ENCODE results near the gene SWAP70.

SWAP70 gene

DNA sequence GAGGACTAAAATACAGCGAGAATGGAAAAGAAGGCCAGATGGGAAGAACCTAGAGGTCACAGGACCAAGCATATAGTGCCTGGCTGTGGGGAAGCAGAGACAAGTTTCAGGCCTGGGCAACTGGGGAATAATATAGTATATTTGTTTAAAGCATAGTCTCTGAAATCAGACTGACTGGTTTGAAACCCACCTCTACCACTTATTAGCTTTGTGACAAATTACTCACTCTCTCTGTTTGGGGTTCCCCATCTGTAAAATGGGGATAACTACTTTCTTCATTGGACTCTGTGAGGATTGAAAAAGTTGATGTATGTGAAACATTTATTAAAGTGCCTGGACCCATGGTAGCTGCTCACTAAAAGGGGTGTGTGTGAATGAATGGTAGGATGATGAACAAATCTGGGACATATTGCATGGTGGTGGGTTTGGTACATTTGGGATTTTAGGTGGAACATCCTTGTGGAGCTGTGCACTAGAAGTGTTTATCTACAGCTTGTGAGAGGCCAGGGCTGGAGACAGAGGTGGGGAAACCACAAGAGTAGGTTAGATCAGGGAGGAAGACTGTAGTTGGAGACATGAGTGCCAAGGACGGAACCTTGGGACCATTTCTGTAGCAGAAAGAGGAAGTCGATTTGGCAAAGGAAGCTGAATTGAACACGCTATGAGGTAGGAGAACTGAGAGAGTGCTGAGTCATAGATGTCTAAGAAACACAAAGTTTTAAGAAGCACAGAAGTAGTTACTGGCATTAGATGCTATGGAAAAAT is 52.6 kb downstream of the SWAP70 start:
- Mint-ChIP-seq H3K4me1 (ENCODE audit: low read depth) (peaks cover 35% of the 10 kb centered on the region), H3K36me3 (ENCODE audit: low read depth) (peaks cover 14% of the 10 kb centered on the region), H3K27ac (peak overlapping the region; percentile 72), H3K27me3 (peaks cover 3% of the 10 kb centered on the region), H3K9me3 (peaks cover 4% of the 10 kb centered on the region), H3K4me3 (no peak overlapping the region)

GRCh38 chr11:9717040-9717357 is 53.1 kb downstream of the SWAP70 start:
- H3K27me3 Mint-ChIP-seq: peaks cover 3% of the 10 kb centered on the region
- H3K36me3 Mint-ChIP-seq (ENCODE audit: low read depth): peaks cover 14% of the 10 kb centered on the region
- H3K4me3 Mint-ChIP-seq: no peak overlapping the region
- peak overlapping the region; percentile 72 for H3K27ac Mint-ChIP-seq
- peaks cover 4% of the 10 kb centered on the region for H3K9me3 Mint-ChIP-seq
- peaks cover 35% of the 10 kb centered on the region for H3K4me1 Mint-ChIP-seq (ENCODE audit: low read depth)

DNA sequence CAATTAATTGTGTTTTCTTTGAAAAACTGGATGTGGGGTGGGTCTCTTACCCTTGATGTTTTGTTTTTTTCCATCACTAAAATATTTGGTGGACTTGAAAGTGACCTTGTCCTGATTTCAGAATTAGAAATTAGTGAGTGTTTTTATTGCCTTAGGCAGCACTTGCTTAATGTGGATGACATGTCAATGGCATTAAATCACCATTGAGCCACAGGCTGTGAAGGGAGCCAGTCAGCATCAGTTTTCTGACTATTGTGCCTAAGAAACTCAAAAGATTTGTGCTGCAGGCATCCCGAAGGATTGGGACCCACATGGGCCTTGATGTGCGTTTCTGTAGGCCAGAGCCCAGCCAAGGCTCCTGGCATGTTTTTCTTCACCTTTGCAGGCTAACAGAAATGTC is 53.8 kb downstream of the SWAP70 start:
- Mint-ChIP-seq H3K4me3 (no peak overlapping the region), H3K27me3 (peaks cover 3% of the 10 kb centered on the region), H3K4me1 (ENCODE audit: low read depth) (peaks cover 35% of the 10 kb centered on the region), H3K27ac (no peak overlapping the region), H3K36me3 (ENCODE audit: low read depth) (peaks cover 14% of the 10 kb centered on the region), H3K9me3 (peaks cover 4% of the 10 kb centered on the region)

DNA sequence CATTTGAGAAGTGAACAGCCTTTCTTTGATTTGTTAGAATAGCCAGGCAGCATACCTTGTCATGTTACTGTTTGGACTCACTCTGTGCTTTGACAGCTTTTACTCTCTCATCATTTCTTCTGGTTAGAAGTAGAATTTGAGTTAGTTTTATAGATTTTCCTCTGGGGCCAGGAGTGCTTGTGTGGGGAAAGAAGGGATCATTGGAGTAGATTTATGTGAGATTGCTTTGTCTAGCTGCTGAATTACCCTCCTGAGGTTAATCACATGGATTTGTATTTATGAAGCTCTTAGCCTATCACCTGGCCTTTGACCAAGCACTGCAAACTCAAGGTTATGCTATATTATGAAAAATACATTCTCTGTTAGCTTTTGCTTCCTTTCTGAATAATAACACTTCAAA is 54.3 kb downstream of the SWAP70 start:
- H3K27me3 Mint-ChIP-seq: no peaks in the 10 kb centered on the region
- peaks cover 35% of the 10 kb centered on the region for H3K4me1 Mint-ChIP-seq (ENCODE audit: low read depth)
- H3K4me3 Mint-ChIP-seq: no peak overlapping the region
- peaks cover 4% of the 10 kb centered on the region for H3K9me3 Mint-ChIP-seq
- no peak overlapping the region for H3K27ac Mint-ChIP-seq
- H3K36me3 Mint-ChIP-seq (ENCODE audit: low read depth): peaks cover 14% of the 10 kb centered on the region

DNA sequence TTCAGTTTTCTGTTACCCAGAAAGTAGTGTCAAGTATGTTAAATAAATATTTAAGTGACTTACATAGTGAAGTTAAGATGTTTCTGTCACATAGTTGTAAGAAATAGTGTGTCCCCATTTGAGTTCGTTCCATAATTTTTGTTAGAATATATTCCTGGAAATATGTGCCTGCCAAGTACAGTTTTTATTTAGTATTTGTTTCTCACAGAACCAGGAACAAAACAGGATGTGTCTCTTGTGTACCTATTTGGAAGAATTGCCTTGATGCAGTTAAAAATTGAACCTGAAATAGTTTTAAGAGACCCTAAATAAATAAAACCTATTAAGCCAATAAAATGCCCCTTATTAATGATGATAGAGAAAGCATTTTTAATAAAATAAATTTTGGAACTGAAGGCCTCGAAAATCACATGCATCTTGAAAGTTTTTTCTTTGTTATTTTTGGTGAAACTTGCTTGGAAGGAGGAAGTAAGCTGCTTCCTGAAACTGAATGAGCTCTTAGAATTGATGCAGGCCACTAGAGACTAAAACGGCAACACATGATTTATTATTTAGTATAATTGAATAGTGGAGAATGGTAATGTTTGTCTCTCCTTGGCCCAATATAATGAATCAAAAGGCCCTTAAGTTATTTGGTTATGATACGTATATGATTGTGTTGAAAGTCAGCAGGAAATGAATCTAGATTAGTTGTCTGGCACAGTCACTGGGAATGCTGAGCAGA is 55.9 kb downstream of the SWAP70 start:
- Mint-ChIP-seq H3K36me3 (ENCODE audit: low read depth) (peaks cover 10% of the 10 kb centered on the region), H3K4me3 (no peak overlapping the region), H3K9me3 (peaks cover 4% of the 10 kb centered on the region), H3K4me1 (ENCODE audit: low read depth) (peaks cover 31% of the 10 kb centered on the region), H3K27ac (peak overlapping the region; percentile 18), H3K27me3 (no peaks in the 10 kb centered on the region)

DNA sequence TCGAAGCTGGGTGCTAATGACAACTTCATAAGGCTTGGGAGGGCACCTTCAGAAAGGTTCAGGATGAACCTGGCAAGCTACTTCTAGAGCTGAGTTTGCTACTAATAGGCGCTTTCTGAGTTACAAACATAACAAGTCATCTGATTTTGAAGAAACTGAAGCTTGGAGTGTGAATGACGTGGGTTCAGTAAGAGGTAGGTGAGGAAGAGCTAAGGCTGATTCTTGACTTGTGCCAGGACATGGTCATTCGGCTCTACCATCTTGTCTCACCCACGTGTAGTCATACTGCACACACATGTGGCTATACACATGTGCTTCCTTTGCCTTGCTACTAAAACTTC is 56.4 kb downstream of the SWAP70 start:
- Mint-ChIP-seq H3K9me3 (peaks cover 4% of the 10 kb centered on the region), H3K4me3 (no peak overlapping the region), H3K36me3 (ENCODE audit: low read depth) (peaks cover 9% of the 10 kb centered on the region), H3K4me1 (ENCODE audit: low read depth) (peaks cover 31% of the 10 kb centered on the region), H3K27ac (peak overlapping the region; percentile 72), H3K27me3 (no peaks in the 10 kb centered on the region)

DNA sequence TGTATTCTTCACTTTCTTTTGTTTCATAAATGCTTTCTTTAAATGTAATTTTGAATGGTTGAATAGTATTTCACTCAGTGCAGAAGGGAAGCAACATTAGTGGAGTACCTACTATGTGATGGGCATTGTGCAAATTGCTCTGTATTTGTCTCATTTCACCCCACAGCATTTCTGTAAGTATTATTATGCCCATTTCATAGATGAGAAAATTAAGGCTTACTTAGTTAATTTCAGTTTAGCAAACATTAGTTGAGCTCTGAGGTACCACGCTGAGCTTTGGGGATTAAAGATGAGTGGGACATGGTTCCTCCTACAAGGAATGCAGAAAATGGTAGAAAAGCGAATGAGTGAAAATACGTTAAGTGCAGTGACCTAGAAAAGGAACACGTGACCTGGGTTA is 58.1 kb downstream of the SWAP70 start:
- H3K27ac Mint-ChIP-seq: no peak overlapping the region
- no peak overlapping the region for H3K4me3 Mint-ChIP-seq
- H3K9me3 Mint-ChIP-seq: no peaks in the 10 kb centered on the region
- H3K4me1 Mint-ChIP-seq (ENCODE audit: low read depth): peaks cover 18% of the 10 kb centered on the region
- H3K27me3 Mint-ChIP-seq: no peaks in the 10 kb centered on the region
- no peaks in the 10 kb centered on the region for H3K36me3 Mint-ChIP-seq (ENCODE audit: low read depth)

- Mint-ChIP-seq H3K4me1 (ENCODE audit: low read depth) (peaks cover 17% of the 10 kb centered on the region), H3K9me3 (no peaks in the 10 kb centered on the region), H3K36me3 (ENCODE audit: low read depth) (no peaks in the 10 kb centered on the region), H3K27ac (no peak overlapping the region), H3K27me3 (no peaks in the 10 kb centered on the region), H3K4me3 (no peak overlapping the region)
These were observed 59.0 kb downstream of the SWAP70 start for GRCh38 chr11:9722893-9723292.

DNA sequence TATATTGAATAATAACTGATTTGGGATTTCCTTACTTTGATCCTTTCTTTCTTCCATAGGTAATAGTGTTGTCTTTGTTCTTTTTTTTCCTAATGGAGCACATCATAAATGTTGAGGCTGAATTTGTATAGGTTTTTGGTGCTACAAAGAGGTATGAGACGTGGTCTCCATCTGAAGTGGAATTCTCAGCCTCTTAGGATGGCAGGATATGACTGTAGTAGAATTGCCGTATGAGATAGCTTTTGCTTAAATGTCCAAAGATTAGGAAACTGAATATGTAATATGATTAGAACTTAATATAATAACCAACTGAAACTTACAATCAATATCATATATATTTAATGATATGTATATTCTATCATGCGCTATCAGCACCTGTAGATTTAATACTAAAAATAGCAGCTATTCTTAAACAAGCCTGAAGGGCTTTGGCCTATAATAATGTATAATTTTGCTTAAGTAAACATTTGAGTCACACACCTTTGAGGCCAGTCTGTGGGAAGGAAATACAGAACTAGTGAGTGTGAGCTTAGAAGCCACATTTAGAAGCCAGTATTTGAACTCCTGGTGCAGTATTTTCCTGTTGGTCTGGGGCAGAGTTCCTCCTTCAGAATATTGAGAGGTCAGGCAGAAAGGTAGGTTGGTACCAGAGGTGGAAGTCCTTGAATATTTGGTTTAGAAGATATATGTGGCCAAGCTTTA is 62.6 kb downstream of the SWAP70 start:
- Mint-ChIP-seq H3K36me3 (ENCODE audit: low read depth) (peaks cover 9% of the 10 kb centered on the region), H3K4me3 (no peak overlapping the region), H3K27me3 (no peaks in the 10 kb centered on the region), H3K27ac (no peak overlapping the region), H3K4me1 (ENCODE audit: low read depth) (peaks cover 5% of the 10 kb centered on the region), H3K9me3 (no peaks in the 10 kb centered on the region)

DNA sequence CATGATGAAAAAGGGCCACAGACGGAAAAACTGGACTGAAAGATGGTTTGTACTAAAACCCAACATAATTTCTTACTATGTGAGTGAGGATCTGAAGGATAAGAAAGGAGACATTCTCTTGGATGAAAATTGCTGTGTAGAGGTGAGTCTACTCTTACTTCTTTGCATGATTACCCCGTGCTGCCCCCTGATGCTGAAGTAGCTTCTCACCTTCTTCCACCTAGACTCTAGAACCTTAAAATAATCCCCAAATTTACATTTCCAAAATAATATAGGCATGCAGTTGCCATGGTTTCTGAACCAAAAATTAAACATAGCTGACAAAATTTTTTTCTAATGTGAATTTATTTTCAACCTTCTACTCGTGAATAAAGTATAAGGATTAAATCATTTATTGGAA is 64.2 kb downstream of the SWAP70 start:
- peaks cover 10% of the 10 kb centered on the region for H3K36me3 Mint-ChIP-seq (ENCODE audit: low read depth)
- H3K4me3 Mint-ChIP-seq: no peak overlapping the region
- H3K27me3 Mint-ChIP-seq: no peaks in the 10 kb centered on the region
- H3K4me1 Mint-ChIP-seq (ENCODE audit: low read depth): peaks cover 5% of the 10 kb centered on the region
- no peaks in the 10 kb centered on the region for H3K9me3 Mint-ChIP-seq
- no peak overlapping the region for H3K27ac Mint-ChIP-seq

DNA sequence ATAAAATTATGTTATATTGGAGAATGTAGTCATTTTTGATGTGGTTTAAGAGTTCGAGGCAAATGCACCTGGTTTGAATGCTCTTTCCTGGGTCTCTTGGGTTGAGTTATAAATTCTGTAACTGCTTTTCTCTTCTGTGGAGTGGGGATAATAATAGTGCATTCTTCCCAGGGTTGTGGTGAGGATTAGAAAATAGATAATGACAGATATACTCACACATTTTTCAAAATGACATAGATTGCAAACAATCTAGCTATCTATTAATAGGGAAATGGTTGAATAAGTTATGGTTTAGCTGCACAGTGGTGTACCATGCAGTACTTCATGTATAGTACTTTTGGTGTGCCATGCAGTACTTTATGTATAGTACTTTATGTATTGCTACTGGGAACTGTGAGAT is 67.4 kb downstream of the SWAP70 start:
- no peak overlapping the region for H3K27ac Mint-ChIP-seq
- H3K4me3 Mint-ChIP-seq: no peak overlapping the region
- H3K36me3 Mint-ChIP-seq (ENCODE audit: low read depth): peaks cover 25% of the 10 kb centered on the region
- peaks cover 10% of the 10 kb centered on the region for H3K4me1 Mint-ChIP-seq (ENCODE audit: low read depth)
- H3K9me3 Mint-ChIP-seq: peaks cover 8% of the 10 kb centered on the region
- no peaks in the 10 kb centered on the region for H3K27me3 Mint-ChIP-seq

DNA sequence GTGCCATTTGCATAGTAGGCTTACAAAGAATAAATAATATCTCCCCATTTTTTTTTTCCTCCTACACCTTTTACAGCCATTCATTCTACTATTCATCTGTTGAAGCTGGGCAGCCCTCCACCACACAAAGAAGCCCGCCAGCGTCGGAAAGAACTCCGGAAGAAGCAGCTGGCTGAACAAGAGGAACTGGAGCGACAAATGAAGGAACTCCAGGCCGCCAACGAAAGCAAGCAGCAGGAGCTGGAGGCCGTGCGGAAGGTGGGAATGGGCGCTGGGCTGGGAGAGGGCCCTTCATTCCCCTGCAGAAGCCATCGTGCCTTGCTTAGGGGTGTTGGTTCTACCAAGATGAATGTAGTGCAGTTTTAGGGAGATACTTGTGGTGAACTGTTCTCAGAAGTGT is 68.6 kb downstream of the SWAP70 start:
- Mint-ChIP-seq H3K27me3 (no peaks in the 10 kb centered on the region), H3K4me3 (no peak overlapping the region), H3K9me3 (peaks cover 13% of the 10 kb centered on the region), H3K36me3 (ENCODE audit: low read depth) (peaks cover 31% of the 10 kb centered on the region), H3K4me1 (ENCODE audit: low read depth) (peaks cover 10% of the 10 kb centered on the region), H3K27ac (no peak overlapping the region)

DNA sequence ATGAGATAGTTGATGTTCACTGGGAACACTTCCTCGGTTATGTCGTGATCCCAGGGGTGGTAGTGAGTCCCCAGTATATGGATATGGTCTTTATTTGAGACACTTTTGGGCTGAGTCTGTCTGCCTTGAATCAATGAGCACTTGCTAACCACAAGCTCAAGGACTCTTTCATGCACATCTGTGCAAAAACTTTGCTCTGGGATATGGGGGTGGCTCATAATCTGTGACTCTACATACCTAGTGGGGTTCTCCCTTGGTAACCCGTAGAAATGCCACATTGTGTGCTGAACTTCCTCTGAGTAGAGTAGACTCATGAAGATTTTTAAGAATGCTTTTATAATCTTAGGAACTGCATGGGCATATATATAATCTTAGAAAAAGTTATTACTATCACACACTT is 69.3 kb downstream of the SWAP70 start:
- H3K4me1 Mint-ChIP-seq (ENCODE audit: low read depth): peaks cover 10% of the 10 kb centered on the region
- peaks cover 13% of the 10 kb centered on the region for H3K9me3 Mint-ChIP-seq
- H3K27ac Mint-ChIP-seq: no peak overlapping the region
- H3K36me3 Mint-ChIP-seq (ENCODE audit: low read depth): peaks cover 35% of the 10 kb centered on the region
- no peaks in the 10 kb centered on the region for H3K27me3 Mint-ChIP-seq
- H3K4me3 Mint-ChIP-seq: no peak overlapping the region

DNA sequence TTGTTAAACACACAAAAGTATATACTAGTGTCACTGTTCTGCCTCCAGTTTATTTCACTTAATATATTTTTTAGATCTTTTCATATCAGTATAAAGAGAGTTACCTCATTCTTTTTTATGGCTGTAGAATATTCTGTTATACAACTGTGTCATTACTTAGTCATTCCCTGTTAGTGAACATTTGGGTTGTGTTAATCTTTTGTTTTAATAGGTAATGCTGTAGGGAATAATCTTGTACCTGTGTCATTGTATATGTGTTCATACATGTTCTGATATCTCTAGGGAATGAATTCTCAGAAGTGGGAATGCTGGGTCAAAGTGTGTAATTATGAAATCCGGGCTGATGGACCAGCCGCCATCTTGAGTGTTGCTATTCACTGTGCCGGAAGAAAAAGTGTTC is 71.4 kb downstream of the SWAP70 start:
- no peak overlapping the region for H3K27ac Mint-ChIP-seq

DNA sequence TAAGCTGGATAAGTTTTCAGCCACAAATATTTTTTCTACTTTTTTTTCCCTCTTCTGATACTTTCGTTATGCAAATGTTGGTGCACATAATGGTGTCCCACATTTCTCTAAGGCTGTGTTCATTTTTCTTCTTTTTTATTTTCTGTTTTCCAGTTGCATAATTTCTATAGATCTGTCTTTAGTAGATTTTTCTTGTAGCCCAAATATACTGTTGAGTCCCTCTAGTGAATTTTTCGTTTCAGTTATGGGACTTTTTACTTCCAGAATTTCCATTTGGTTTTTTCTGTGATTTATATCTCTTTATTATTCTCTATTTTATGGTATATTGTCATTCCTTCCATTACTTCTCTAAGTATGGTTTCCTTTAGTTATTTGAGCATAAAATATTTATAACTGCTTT is 72.0 kb downstream of the SWAP70 start:
- no peak overlapping the region for H3K4me3 Mint-ChIP-seq
- H3K36me3 Mint-ChIP-seq (ENCODE audit: low read depth): peaks cover 36% of the 10 kb centered on the region
- H3K9me3 Mint-ChIP-seq: peaks cover 13% of the 10 kb centered on the region
- H3K27ac Mint-ChIP-seq: no peak overlapping the region
- H3K27me3 Mint-ChIP-seq: no peaks in the 10 kb centered on the region
- peaks cover 8% of the 10 kb centered on the region for H3K4me1 Mint-ChIP-seq (ENCODE audit: low read depth)

More for the DNA sequence above, 71.4 kb downstream of the SWAP70 start:
- Mint-ChIP-seq H3K9me3 (peaks cover 13% of the 10 kb centered on the region), H3K4me3 (no peak overlapping the region), H3K27me3 (no peaks in the 10 kb centered on the region), H3K36me3 (ENCODE audit: low read depth) (peaks cover 36% of the 10 kb centered on the region), H3K4me1 (ENCODE audit: low read depth) (peaks cover 8% of the 10 kb centered on the region)

Measured in stimulated activated naive CD8-positive, alpha-beta T cell treated with anti-CD3 and anti-CD28 coated beads, Interleukin-15, Interleukin-2, amounts not matched to agents 100 ng/mL and 50 ng/mL, for 24 hours (primary cell).